ENCODE data around the gene CD200. TPM values are rescaled to one million over a fixed set of nuclear protein-coding genes. Genes with fewer than 3 reads are reported as not detected.

CD200 gene
- total RNA-seq, 1 donor from 2014 or later = 3.9 TPM

DNA sequence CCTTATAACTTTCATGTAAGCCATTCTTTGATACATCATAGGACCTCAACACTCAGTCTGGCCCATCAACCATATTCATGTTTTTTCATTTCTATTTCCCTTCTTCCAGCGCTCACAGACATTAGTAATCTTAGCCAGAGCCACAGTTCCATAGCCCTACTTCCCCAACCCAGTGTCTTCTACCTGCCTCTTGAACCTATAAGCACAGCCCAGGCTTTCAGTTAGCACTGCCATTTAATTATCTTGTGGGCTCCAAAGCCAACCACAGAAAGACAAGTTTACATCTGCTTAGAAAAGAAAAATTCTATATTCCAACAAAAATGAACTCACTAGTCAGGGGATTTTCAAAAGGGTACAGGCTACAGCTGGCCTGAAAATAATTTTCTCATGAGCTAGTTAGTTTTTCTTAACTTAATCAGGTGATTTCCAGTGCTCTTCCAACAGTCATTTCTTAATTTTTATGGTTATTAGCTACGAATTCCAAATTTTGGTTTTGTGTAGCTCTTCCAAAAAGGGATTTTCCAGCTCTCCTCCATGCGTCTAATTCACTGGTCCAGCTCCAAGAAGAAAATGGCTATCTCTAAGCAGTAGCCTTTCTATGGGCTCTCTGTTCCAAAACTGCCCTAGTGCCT lies 13.7 kb downstream of the CD200 start:
- Histone ChIP-seq H3K4me3 (no peak overlapping the region), H3K27ac (no peak overlapping the region), H3K27me3 (no peaks in the 10 kb centered on the region), H3K4me1 (peaks cover 2% of the 10 kb centered on the region), H3K36me3 (no peaks in the 10 kb centered on the region), H3K9me3 (no peaks in the 10 kb centered on the region)
- TF ChIP-seq POLR2A (IDR thresholded peaks at IDR 0.05) (no peak), POLR2AphosphoS5 (IDR thresholded peaks at IDR 0.05; ENCODE audit: insufficient read depth in 1 of 2, low read depth in 1 of 2) (no peak)
- TF ChIP-seq, protein P1, sequence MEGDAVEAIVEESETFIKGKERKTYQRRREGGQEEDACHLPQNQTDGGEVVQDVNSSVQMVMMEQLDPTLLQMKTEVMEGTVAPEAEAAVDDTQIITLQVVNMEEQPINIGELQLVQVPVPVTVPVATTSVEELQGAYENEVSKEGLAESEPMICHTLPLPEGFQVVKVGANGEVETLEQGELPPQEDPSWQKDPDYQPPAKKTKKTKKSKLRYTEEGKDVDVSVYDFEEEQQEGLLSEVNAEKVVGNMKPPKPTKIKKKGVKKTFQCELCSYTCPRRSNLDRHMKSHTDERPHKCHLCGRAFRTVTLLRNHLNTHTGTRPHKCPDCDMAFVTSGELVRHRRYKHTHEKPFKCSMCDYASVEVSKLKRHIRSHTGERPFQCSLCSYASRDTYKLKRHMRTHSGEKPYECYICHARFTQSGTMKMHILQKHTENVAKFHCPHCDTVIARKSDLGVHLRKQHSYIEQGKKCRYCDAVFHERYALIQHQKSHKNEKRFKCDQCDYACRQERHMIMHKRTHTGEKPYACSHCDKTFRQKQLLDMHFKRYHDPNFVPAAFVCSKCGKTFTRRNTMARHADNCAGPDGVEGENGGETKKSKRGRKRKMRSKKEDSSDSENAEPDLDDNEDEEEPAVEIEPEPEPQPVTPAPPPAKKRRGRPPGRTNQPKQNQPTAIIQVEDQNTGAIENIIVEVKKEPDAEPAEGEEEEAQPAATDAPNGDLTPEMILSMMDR (IDR thresholded peaks at IDR 0.05) = no peak
- no peak for DNase-seq (ENCODE audit: extremely low spot score in 2 of 2)
- intact Hi-C loops (cut with DNase I) = no loop called here

DNA sequence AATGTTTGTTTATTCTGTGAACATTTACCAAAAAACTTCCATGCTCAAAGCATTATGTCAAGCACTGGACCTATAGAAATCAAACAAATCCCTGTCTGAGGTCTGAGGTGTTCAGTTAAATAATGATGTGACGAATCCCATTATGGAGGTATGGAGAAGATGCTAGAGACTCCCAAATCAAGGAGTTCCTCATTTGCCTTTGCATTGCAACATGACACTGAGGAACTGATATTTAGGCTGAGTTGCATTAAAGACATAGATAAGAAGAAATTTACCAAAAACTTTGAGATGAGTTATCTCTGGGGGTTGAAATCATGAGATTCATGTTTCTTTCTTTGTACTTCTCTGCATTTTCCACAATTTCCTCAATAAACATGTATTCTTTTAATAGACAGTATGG lies 16.0 kb downstream of the CD200 start:
- TF ChIP-seq POLR2AphosphoS5 (IDR thresholded peaks at IDR 0.05; ENCODE audit: insufficient read depth in 1 of 2, low read depth in 1 of 2) (no peak), POLR2A (IDR thresholded peaks at IDR 0.05) (no peak)
- TF ChIP-seq, protein P1 (IDR thresholded peaks at IDR 0.05) = no peak
- Histone ChIP-seq H3K4me1 (peaks cover 6% of the 10 kb centered on the region), H3K36me3 (no peaks in the 10 kb centered on the region), H3K27ac (no peak overlapping the region), H3K4me3 (no peak overlapping the region), H3K27me3 (no peaks in the 10 kb centered on the region), H3K9me3 (no peaks in the 10 kb centered on the region)
- intact Hi-C loops (cut with DNase I) = no loop called here
- no peak for DNase-seq (ENCODE audit: extremely low spot score in 2 of 2)

DNA sequence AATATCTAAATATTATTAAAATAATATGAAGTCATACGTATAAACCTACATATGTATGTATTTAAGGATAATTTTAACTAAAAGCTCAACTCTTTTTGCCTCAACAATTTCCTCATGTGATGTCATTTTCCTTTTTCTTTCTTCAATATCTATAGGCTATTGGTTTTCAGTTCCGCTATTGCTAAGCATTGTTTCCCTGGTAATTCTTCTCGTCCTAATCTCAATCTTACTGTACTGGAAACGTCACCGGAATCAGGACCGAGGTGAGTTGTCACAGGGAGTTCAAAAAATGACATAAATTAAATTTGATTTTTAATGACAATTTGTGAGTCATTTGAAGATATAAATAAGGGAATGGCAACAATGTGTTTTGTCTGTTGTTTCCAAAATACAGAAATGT lies 16.6 kb downstream of the CD200 start:
- Histone ChIP-seq H3K36me3 (no peaks in the 10 kb centered on the region), H3K4me3 (no peak overlapping the region), H3K4me1 (peaks cover 6% of the 10 kb centered on the region), H3K9me3 (no peaks in the 10 kb centered on the region), H3K27me3 (no peaks in the 10 kb centered on the region), H3K27ac (no peak overlapping the region)
- intact Hi-C loops (cut with DNase I) = no loop called here
- TF ChIP-seq POLR2AphosphoS5 (IDR thresholded peaks at IDR 0.05; ENCODE audit: insufficient read depth in 1 of 2, low read depth in 1 of 2) = no peak
- TF ChIP-seq, protein P1 (IDR thresholded peaks at IDR 0.05) = no peak
- TF ChIP-seq POLR2A (IDR thresholded peaks at IDR 0.05) = no peak
- DNase-seq (ENCODE audit: extremely low spot score in 2 of 2) = no peak

DNA sequence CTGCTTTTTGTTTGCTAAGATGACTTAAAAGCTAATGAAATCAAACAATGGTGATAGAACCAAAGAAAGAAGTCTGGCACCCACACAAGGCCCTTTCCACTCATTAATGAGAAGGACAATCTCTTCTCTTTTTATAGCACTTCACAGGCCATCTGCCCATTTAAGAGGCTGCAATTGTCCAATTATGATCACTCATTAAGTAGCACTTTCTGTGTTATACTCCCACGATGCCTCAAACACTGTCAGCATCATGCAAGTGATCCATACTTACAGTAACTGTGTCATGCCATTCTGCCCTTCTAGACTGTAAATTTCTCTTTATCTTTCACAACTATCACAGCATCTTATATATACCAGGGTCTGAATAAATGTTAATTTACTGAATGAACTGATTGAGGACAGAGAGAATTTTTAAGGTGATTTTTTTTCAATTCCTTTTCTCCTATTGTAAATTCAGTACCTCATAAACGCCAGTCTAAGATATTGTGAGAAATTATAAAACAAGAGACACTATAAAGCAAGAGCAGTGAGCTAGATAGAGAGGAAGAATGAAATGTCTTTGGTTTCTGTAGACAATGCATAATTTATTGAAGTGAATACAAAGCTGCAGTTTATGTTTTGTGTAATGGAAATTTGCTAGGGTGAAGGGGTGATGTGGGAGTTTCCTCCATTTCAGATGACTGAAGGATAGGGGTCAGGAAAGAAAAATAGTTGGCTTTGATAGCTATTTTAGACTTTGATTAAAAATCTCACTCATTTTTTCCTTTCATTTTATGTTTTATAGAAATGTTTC lies 17.3 kb downstream of the CD200 start:
- H3K4me3 ChIP-seq = no peak overlapping the region
- no peak for DNase-seq (ENCODE audit: extremely low spot score in 2 of 2)
- peaks cover 6% of the 10 kb centered on the region for H3K4me1 ChIP-seq
- H3K27me3 ChIP-seq = no peaks in the 10 kb centered on the region
- H3K27ac ChIP-seq = no peak overlapping the region
- no peak for TF ChIP-seq POLR2A (IDR thresholded peaks at IDR 0.05)
- TF ChIP-seq, protein P1 (IDR thresholded peaks at IDR 0.05) = no peak
- no peak for TF ChIP-seq POLR2AphosphoS5 (IDR thresholded peaks at IDR 0.05; ENCODE audit: insufficient read depth in 1 of 2, low read depth in 1 of 2)
- intact Hi-C loops (cut with DNase I) = no loop called here
- H3K9me3 ChIP-seq = no peaks in the 10 kb centered on the region
- H3K36me3 ChIP-seq = no peaks in the 10 kb centered on the region

DNA sequence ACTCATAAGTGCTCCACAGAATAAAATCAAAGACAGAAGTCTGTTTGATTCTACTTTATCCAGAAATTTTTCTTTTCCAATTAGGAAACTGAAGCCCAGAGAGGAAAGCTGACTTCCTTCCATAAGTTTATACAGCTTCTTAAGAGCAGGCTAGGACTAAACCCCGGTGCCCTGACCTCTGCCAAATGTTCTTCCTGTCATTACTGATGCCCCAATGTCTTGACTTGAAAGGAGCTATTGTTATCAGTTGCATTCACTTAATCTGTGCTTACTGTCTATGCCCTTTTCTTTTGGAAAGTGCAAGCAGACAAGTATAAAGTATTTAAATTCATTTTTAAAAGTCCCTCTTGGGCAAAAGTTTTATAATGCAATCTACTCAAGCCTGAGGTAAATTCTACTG lies 18.1 kb downstream of the CD200 start:
- TF ChIP-seq POLR2A (IDR thresholded peaks at IDR 0.05) (no peak), POLR2AphosphoS5 (IDR thresholded peaks at IDR 0.05; ENCODE audit: insufficient read depth in 1 of 2, low read depth in 1 of 2) (no peak)
- TF ChIP-seq, protein P1 (IDR thresholded peaks at IDR 0.05) = no peak
- intact Hi-C loops (cut with DNase I) = no loop called here
- Histone ChIP-seq H3K27me3 (no peaks in the 10 kb centered on the region), H3K4me1 (peaks cover 6% of the 10 kb centered on the region), H3K36me3 (no peaks in the 10 kb centered on the region), H3K27ac (no peak overlapping the region), H3K9me3 (no peaks in the 10 kb centered on the region), H3K4me3 (no peak overlapping the region)
- DNase-seq (ENCODE audit: extremely low spot score in 2 of 2) = no peak

Measured in vagina (tissue), 2 donors.